Tibial nerve (tissue), 4 donors: ENCODE results near the gene AKTIP. TPM values are rescaled to one million over a fixed set of nuclear protein-coding genes. Genes with fewer than 3 reads are reported as not detected.

Experiments used
- DNase-seq, 2 donors: peaks; one replicate each; pipeline ENCODE4 v3.0.0-alpha.2; 2019; ENCODE audit warnings: low spot score in 2 of 2
- H3K27ac ChIP-seq, 4 donors: fragments of 200-600 bp; sonication (generic) in 3 of 4; one replicate each; pipeline ENCODE4 v1.5.1; 2017 to 2019; ENCODE audit warnings: mild to moderate bottlenecking in 1 of 4
- H3K27me3 ChIP-seq, 2 donors: fragments of 200-600 bp; sonication (generic) in 1 of 2; one replicate each; pipeline versions ENCODE4 v1.5.1 to v1.6.0; 2017 to 2019
- H3K36me3 ChIP-seq, 3 donors: fragments of 200-600 bp; sonication (generic); one replicate each; pipeline ENCODE4 v1.5.1; 2018 to 2019
- H3K4me1 ChIP-seq, 4 donors: fragments of 200-600 bp; sonication (generic) in 3 of 4; one replicate each; pipeline ENCODE4 v1.5.1; 2017 to 2019
- H3K4me3 ChIP-seq, 4 donors: fragments of 200-600 bp; sonication (generic) in 3 of 4; one replicate each; pipeline ENCODE4 v1.5.1; 2017 to 2019; ENCODE audit warnings: mild to moderate bottlenecking in 1 of 4, moderate library complexity in 1 of 4
- H3K9me3 ChIP-seq, 4 donors: fragments of 200-600 bp; sonication (generic) in 3 of 4; one replicate each; pipeline ENCODE4 v1.5.1; 2017 to 2019
- EP300 ChIP-seq, 2 donors: sonication (generic); formaldehyde crosslinking; IDR thresholded peaks; one replicate each; pipeline ENCODE4 v1.6.1; 2017; ENCODE audit warnings: antibody characterized with exemption in 2 of 2, mild to moderate bottlenecking in 1 of 2
- POLR2A ChIP-seq, 2 donors: fragments of 450-650 bp; IDR thresholded peaks; one replicate each; pipeline ENCODE4 v1.6.1; 2017; ENCODE audit warnings: antibody characterized with exemption in 2 of 2, mild to moderate bottlenecking in 2 of 2, moderate library complexity in 2 of 2
- WGBS, 2 donors: methylation state at CpG; one replicate each; pipeline ENCODE4 v1.1.5; 2018; 5-methylcytosine and 5-hydroxymethylcytosine counted together
- small RNA-seq: library from RNA; depleted of rRNA; stranded (forward); fragments of <200 nt; gene quantifications from one replicate; pipeline ENCODE3, GENCODE V24; 2016
- total RNA-seq, 4 donors: library from RNA; depleted of rRNA; stranded (reverse); fragments of >200 nt; gene quantifications; one replicate each; pipeline ENCODE4 v1.1.0, GENCODE V29; 2016
- TF ChIP-seq, protein P1 (sequence below), 5 experiments: fragments of 200-600 bp in 3 of 5; fragments of 450-650 bp in 2 of 5; sonication (generic) in 3 of 5; IDR thresholded peaks; one replicate each; pipeline ENCODE4 v1.5.1; 2016 to 2019; ENCODE audit warnings: antibody characterized with exemption in 5 of 5, mild to moderate bottlenecking in 3 of 5, moderate library complexity in 2 of 5

AKTIP gene
- total RNA-seq, 4 donors from 2014 or later = 33.3 to 48.5 (median 39.8) TPM

- Histone ChIP-seq H3K4me3 (no peak overlapping the region), H3K4me1 (no peaks in the 10 kb centered on the region), H3K27me3 (no peaks in the 10 kb centered on the region), H3K9me3 (no peaks in the 10 kb centered on the region), H3K27ac (no peak overlapping the region), H3K36me3 (peaks cover 0 to 77% (median 3%) of the 10 kb centered on the region in 3 donors)
- 92 to 95% methylated on average over 5 of the region's 5 CpGs for WGBS, 2 donors
- no peak for TF ChIP-seq POLR2A (IDR thresholded peaks at IDR 0.05)
- TF ChIP-seq, protein P1, sequence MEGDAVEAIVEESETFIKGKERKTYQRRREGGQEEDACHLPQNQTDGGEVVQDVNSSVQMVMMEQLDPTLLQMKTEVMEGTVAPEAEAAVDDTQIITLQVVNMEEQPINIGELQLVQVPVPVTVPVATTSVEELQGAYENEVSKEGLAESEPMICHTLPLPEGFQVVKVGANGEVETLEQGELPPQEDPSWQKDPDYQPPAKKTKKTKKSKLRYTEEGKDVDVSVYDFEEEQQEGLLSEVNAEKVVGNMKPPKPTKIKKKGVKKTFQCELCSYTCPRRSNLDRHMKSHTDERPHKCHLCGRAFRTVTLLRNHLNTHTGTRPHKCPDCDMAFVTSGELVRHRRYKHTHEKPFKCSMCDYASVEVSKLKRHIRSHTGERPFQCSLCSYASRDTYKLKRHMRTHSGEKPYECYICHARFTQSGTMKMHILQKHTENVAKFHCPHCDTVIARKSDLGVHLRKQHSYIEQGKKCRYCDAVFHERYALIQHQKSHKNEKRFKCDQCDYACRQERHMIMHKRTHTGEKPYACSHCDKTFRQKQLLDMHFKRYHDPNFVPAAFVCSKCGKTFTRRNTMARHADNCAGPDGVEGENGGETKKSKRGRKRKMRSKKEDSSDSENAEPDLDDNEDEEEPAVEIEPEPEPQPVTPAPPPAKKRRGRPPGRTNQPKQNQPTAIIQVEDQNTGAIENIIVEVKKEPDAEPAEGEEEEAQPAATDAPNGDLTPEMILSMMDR (IDR thresholded peaks at IDR 0.05) = no peak
- no peak for TF ChIP-seq EP300 (IDR thresholded peaks at IDR 0.05)
- no peak for DNase-seq
Measured at GRCh38 chr16:53445534-53445933, 57.5 kb downstream of the AKTIP start.

Small RNA genes lying within 50 kb of the gene (small RNA-seq; reads per million reads assigned to genes)
- not detected for gene RNU6-1153P

Other genes starting within 250 kb of the AKTIP start
- 100 to 1,000 TPM in 3 of 4 donors, 10 to 100 TPM in 1; 98.1 to 139 (median 127) TPM for gene RBL2, start 68.7 kb downstream of the AKTIP start, total RNA-seq
- 1 to 10 TPM; 4.4 to 7.1 (median 6.6) TPM for gene RPGRIP1L, start 200.7 kb upstream of the AKTIP start, total RNA-seq
- gene FTO, start 200.9 kb upstream of the AKTIP start, total RNA-seq = 100 to 1,000 TPM in 3 of 4 donors, 10 to 100 TPM in 1; 98.1 to 127 (median 109) TPM